K562 (cell line): Measurements from ENCODE around the gene FUT6. TPM values are rescaled to one million over a fixed set of nuclear protein-coding genes. Genes with fewer than 3 reads are reported as not detected.
A peak's percentile ranks its signal among the peaks of the same experiment; 100 is the strongest.

Experiments used
- ATAC-seq: fragments of 200-7000 bp; cut with Tn5 transposase; 3 replicates; pipeline ENCODE4 v1.9.1; 2020; ENCODE audit warnings: moderate library complexity
- BruUV-seq: library from RNA; stranded (reverse); fragments of 400-500 nt; replicated peaks from 2 replicates; lab custom pipeline; 2021; lab: Mats Ljungman, UMichigan
- CTCF ChIA-PET: fragments of 300-600 bp; formaldehyde crosslinking; extraction: SDS; loops from one replicate; lab custom pipeline; 2021; ENCODE audit warnings: low intra/inter-chr PET ratio; lab: Yijun Ruan, JAX
- POLR2A ChIA-PET: fragments of 300-600, 350-650 bp; sonication (Branson Sonifier 250); formaldehyde crosslinking; extraction: SDS; loops from one replicate; lab custom pipeline; 2021; ENCODE audit warnings: antibody characterized with exemption, inconsistent platforms; lab: Yijun Ruan, JAX
- DNase-seq, 4 experiments: peaks; one replicate each; pipeline versions ENCODE4 v3.0.0 to v3.0.0-alpha.2; 2011 to 2018; ENCODE audit warnings: low spot score in 3 of 4, mixed read lengths in 3 of 4; ENCODE audit errors: extremely low read depth in 1 of 4
- FAIRE-seq: peaks from 2 replicates; lab custom pipeline; 2011; peaks lifted over from hg19 to GRCh38; lab: Jason Lieb, UNC
- H2AFZ ChIP-seq: 2 replicates; pipeline ENCODE4 v1.6.0; 2011; ENCODE audit warnings: low read depth, low read length, control low read depth, inconsistent platforms
- H3K27ac ChIP-seq: fragments of 200-600 bp; 3 replicates; pipeline ENCODE4 v1.8.0; 2011; ENCODE audit warnings: low read depth, mild to moderate bottlenecking, control low read depth, inconsistent platforms, low read length, moderate library complexity, mixed read lengths; ENCODE audit errors: extremely low read depth
- H3K27me3 ChIP-seq, 2 experiments: fragments of 300-600 bp in 1 of 2; 2 replicates in 1 of 2; 3 replicates in 1 of 2; pipeline versions ENCODE4 v1.6.0 to v1.8.0; 2011; ENCODE audit warnings: inconsistent platforms in 2 of 2, low read length in 2 of 2, mild to moderate bottlenecking in 1 of 2, mixed read lengths in 1 of 2, moderate library complexity in 1 of 2; ENCODE audit not compliant: control insufficient read depth in 2 of 2, insufficient read depth in 2 of 2
- H3K36me3 ChIP-seq: fragments of 300-600 bp; 3 replicates; pipeline ENCODE4 v1.8.0; 2011; ENCODE audit warnings: mild to moderate bottlenecking, low read length, inconsistent platforms; ENCODE audit not compliant: control insufficient read depth, insufficient read depth
- H3K4me1 ChIP-seq, 2 experiments: fragments of 200-600 bp in 1 of 2; replicated peaks in 1 of 2; 2 replicates in 1 of 2; 3 replicates in 1 of 2; pipeline versions ENCODE4 v1.5.1 to v1.8.0; 2011; ENCODE audit warnings: inconsistent platforms in 2 of 2, low read length in 2 of 2, mild to moderate bottlenecking in 1 of 2, mixed read lengths in 1 of 2, moderate library complexity in 1 of 2; ENCODE audit not compliant: control insufficient read depth in 2 of 2, insufficient read depth in 2 of 2
- H3K4me2 ChIP-seq: 2 replicates; pipeline ENCODE4 v1.6.1; 2011; ENCODE audit warnings: low read length, control low read depth, inconsistent platforms, mixed read lengths; ENCODE audit not compliant: insufficient read depth
- H3K4me3 ChIP-seq: fragments of 200-600 bp; sonication (generic), shearing (Covaris generic); 2 replicates; pipeline ENCODE4 v1.5.1; 2016; ENCODE audit warnings: control low read depth, inconsistent platforms
- H3K79me2 ChIP-seq: fragments of 200-600 bp; 3 replicates; pipeline ENCODE4 v1.8.0; 2011; ENCODE audit warnings: low read length, inconsistent platforms; ENCODE audit not compliant: control insufficient read depth, insufficient read depth
- H3K9ac ChIP-seq, 2 experiments: 2 replicates each; pipeline versions ENCODE4 v1.6.0 to v1.6.1; 2011; ENCODE audit warnings: low read depth in 2 of 2, low read length in 2 of 2, control low read depth in 1 of 2, inconsistent platforms in 1 of 2, mild to moderate bottlenecking in 1 of 2, mixed read lengths in 1 of 2; ENCODE audit not compliant: insufficient read depth in 1 of 2
- H3K9me1 ChIP-seq: one replicate; pipeline ENCODE4 v1.6.0; 2011; ENCODE audit warnings: inconsistent platforms, mild to moderate bottlenecking, low read length, moderate library complexity; ENCODE audit not compliant: control insufficient read depth, insufficient read depth
- H3K9me3 ChIP-seq: replicated peaks from 2 replicates; pipeline ENCODE4 v1.5.1; 2011; ENCODE audit warnings: low read depth, low read length, inconsistent platforms; ENCODE audit not compliant: control insufficient read depth, insufficient read depth
- H4K20me1 ChIP-seq: replicated peaks from 2 replicates; pipeline ENCODE4 v1.6.1; 2011; ENCODE audit warnings: low read length, inconsistent platforms, mixed read lengths; ENCODE audit not compliant: control insufficient read depth, insufficient read depth
- ARID2 ChIP-seq: fragments of 450-650 bp; IDR thresholded peaks from 2 replicates; pipeline ENCODE4 v1.6.1; 2017; ENCODE audit warnings: antibody characterized with exemption, mild to moderate bottlenecking
- BACH1 ChIP-seq: fragments of 200-800 bp; sonication (Bioruptor generic); IDR thresholded peaks from 2 replicates; pipeline ENCODE4 v1.6.1; 2016; ENCODE audit warnings: missing genetic modification characterization, missing compliant biosample characterization
- BCOR ChIP-seq: fragments of 450-650 bp; IDR thresholded peaks from 2 replicates; pipeline ENCODE4 v1.6.1; 2016
- CEBPB ChIP-seq: fragments of 450-650 bp; IDR thresholded peaks from 2 replicates; pipeline ENCODE4 v1.6.1; 2016; ENCODE audit warnings: missing genetic modification characterization, missing compliant biosample characterization
- EGR1 ChIP-seq: fragments of 450-650 bp; conservative IDR thresholded peaks from 2 replicates; pipeline ENCODE4 v1.6.1; 2017; ENCODE audit warnings: mild to moderate bottlenecking
- GATAD2A ChIP-seq: fragments of 450-650 bp; IDR thresholded peaks from 2 replicates; pipeline ENCODE4 v1.6.1; 2017
- GTF2B ChIP-seq: IDR thresholded peaks from 2 replicates; pipeline ENCODE4 v1.6.1; 2011; ENCODE audit not compliant: insufficient read length; ENCODE audit errors: extremely low read depth
- KDM1A ChIP-seq, 2 experiments: fragments of 450-650 bp; IDR thresholded peaks; 2 replicates each; pipeline ENCODE4 v1.6.1; 2016; ENCODE audit warnings: mild to moderate bottlenecking in 2 of 2
- MCM3 ChIP-seq: fragments of 450-650 bp; IDR thresholded peaks from 2 replicates; pipeline ENCODE4 v1.6.1; 2016
- MIER1 ChIP-seq: fragments of 450-650 bp; IDR thresholded peaks from 2 replicates; pipeline ENCODE4 v1.6.1; 2016; ENCODE audit warnings: antibody characterized with exemption, mild to moderate bottlenecking, low read depth
- SIRT6 ChIP-seq: IDR thresholded peaks from one replicate; pipeline ENCODE4 v1.6.1; 2012; ENCODE audit warnings: low read depth, mild to moderate bottlenecking, control low read depth, inconsistent platforms, low read length, moderate library complexity
- STAT5B ChIP-seq: fragments of 250-450 bp; sonication (Bioruptor Pico); IDR thresholded peaks from 2 replicates; pipeline ENCODE4 v1.8.0; 2021; ENCODE audit warnings: mild to moderate bottlenecking, inconsistent platforms
- USF1 ChIP-seq: sonication (generic); formaldehyde crosslinking; IDR thresholded peaks from 2 replicates; pipeline ENCODE4 v1.9.0; 2022; ENCODE audit warnings: mild to moderate bottlenecking, missing genetic modification reagents
- USF2 ChIP-seq: sonication (generic); formaldehyde crosslinking; IDR thresholded peaks from 2 replicates; pipeline ENCODE4 v1.5.0; 2020; ENCODE audit warnings: missing genetic modification reagents
- ZFP36 ChIP-seq: fragments of 150-350 bp; IDR thresholded peaks from 2 replicates; pipeline ENCODE4 v1.6.1; 2018; ENCODE audit warnings: low read length, low read depth; ENCODE audit not compliant: partially characterized antibody
- ZNF12 ChIP-seq: sonication (generic); formaldehyde crosslinking; IDR thresholded peaks from 2 replicates; pipeline ENCODE4 v1.4.0; 2020; ENCODE audit warnings: mild to moderate bottlenecking, missing genetic modification reagents
- ZNF121 ChIP-seq: sonication (generic); formaldehyde crosslinking; conservative IDR thresholded peaks from 2 replicates; pipeline ENCODE4 v1.8.0; 2022; ENCODE audit warnings: missing genetic modification reagents
- ZNF699 ChIP-seq: fragments of 250-450 bp; sonication (Bioruptor Pico); IDR thresholded peaks from 2 replicates; pipeline ENCODE4 v1.8.0; 2021; ENCODE audit warnings: mild to moderate bottlenecking, moderate library complexity; ENCODE audit not compliant: insufficient replicate concordance
- ZSCAN32 ChIP-seq: fragments of 450-650 bp; formaldehyde crosslinking; IDR thresholded peaks from 2 replicates; pipeline ENCODE4 v1.4.0; 2020; ENCODE audit warnings: mild to moderate bottlenecking, moderate library complexity
- WGBS: fragments of 100-300 bp; shearing (Covaris generic); methylation state at CpG from one replicate; pipeline ENCODE4 v1.1.6; 2016; ENCODE audit warnings: low coverage, mixed read lengths; ENCODE audit not compliant: insufficient coverage; ENCODE audit errors: missing lambda C conversion rate; 5-methylcytosine and 5-hydroxymethylcytosine counted together
- in situ Hi-C: fragments of 300-500 bp; cut with MboI; formaldehyde crosslinking; loops from 4 replicates; pipeline ENCODE4 v1.15.0; 2018; ENCODE audit warnings: inconsistent platforms, mixed read lengths
- intact Hi-C: fragments of 100-400 bp; cut with micrococcal nuclease; formaldehyde crosslinking; loops from 2 replicates; pipeline ENCODE4 v1.14.2; 2022
- polyA plus RNA-seq, 8 experiments: library from polyadenylated mRNA; depleted of rRNA in 4 of 8; stranded (reverse) in 5 of 8; unstranded in 3 of 8; fragments of >200 nt; fragmentation: Nextera tagmentation in 2 of 8; fragmentation: Illumina TruSeq in 1 of 8; extraction: Ambion mirVana in 2 of 8; extraction: Trizol in 1 of 8; gene quantifications; 2 replicates each; pipeline versions ENCODE4 v1.2.1 to v1.2.3, GENCODE V29; 2011 to 2014; ENCODE audit warnings: inconsistent platforms in 1 of 8, missing spikeins in 1 of 8
- total RNA-seq, 7 experiments: library from RNA; depleted of rRNA in 6 of 7; stranded (reverse); fragments of >200 nt in 6 of 7; fragmentation: Illumina TruSeq in 2 of 7; extraction: Trizol in 2 of 7; gene quantifications; 2 replicates each; pipeline versions ENCODE4 v1.2.1 to v1.2.3, GENCODE V29; 2011 to 2021; ENCODE audit warnings: low replicate concordance in 1 of 7

The FUT6 gene
- total and polyA plus RNA-seq, 9 of the 15 experiments (the other 6 are each of a cell fraction or from before 2014, with no cell fraction given), result 0.04 TPM; not detected in 8

GRCh38 chr19:5800361-5801270 is 38.9 kb downstream of the FUT6 start:
- Histone ChIP-seq H3K9me3 (no peaks in the 10 kb centered on the region), H3K4me3 (no peak overlapping the region), H2AFZ (no peak overlapping the region), H3K27me3 (no peaks in the 10 kb centered on the region), H3K36me3 (no peaks in the 10 kb centered on the region), H3K4me1 (peaks cover 36 to 74% of the 10 kb centered on the region in 2 experiments), H3K79me2 (no peaks in the 10 kb centered on the region), H3K27ac (no peak overlapping the region), H3K4me2 (no peak overlapping the region), H3K9me1 (no peaks in the 10 kb centered on the region), H4K20me1 (0 out of 2 replicates have a peak, but pooled peaks cover 11% of the 10 kb centered on the region), H3K9ac (peak overlapping the region in 1 of 2 experiments; percentile 73; a peak in 2 of 4 replicates)
- no peak for FAIRE-seq
- in situ Hi-C loops, result loop anchor here (5.0 kb wide), 2 partner anchors 92 to 222 kb away; no protein-coding TSS in a partner anchor
- WGBS, result 61% methylated on average over 15 of the region's 17 CpGs
- peak in 2 of 4 experiments; percentile 29 to 43 for DNase-seq
- ChIA-PET CTCF (no interaction called here), POLR2A (interaction anchor here (0.6 to 1.3 kb wide), 4 partner anchors 9 to 221 kb away, joined by 3 to 11 read pairs (median 4); partner anchors contain the start of genes DUS3L and NDUFA11)
- no peak for ATAC-seq
- intact Hi-C loops, result loop anchor here (5.0 to 10.0 kb wide), 2 partner anchors 184 to 222 kb away; no protein-coding TSS in a partner anchor
- BruUV-seq, result no TSS peak
- TF ChIP-seq BCOR (peak; percentile 72; the same call in 1 of the 2 replicates), SIRT6 (no peak), ZFP36 (peak; percentile 38), STAT5B (CRISPR knock-in tag) (no peak), USF1 (CRISPR knock-in tag) (no peak), ZNF12 (CRISPR knock-in tag) (no peak), USF2 (CRISPR knock-in tag) (peak; percentile 42; the same call in 1 of the 2 replicates), GTF2B (no peak), BACH1 (tag) (no peak), EGR1 (peak; percentile 34; the same call in 1 of the 2 replicates), ARID2 (no peak), CEBPB (tag) (peak; percentile 55), MCM3 (no peak), GATAD2A (no peak), ZNF699 (CRISPR knock-in tag) (no peak), MIER1 (no peak), KDM1A (IDR thresholded peaks at IDR 0.05) (peak in 1 of 2 experiments; percentile 38; a peak in 1 of 4 replicates), ZNF121 (CRISPR knock-in tag) (peak; percentile 99), ZSCAN32 (no peak)
